Measurements from ENCODE around the gene P2RX1.

- TF ChIP-seq POLR2A (IDR thresholded peaks at IDR 0.05), result no peak
- no peak for TF ChIP-seq CTCF (IDR thresholded peaks at IDR 0.05)
Observed at GRCh38 chr17:3890878-3891219, 25.4 kb downstream of the P2RX1 start.

Measured in suprapubic skin (tissue), 3 donors.